Cardiac muscle cell (in vitro differentiated cells and primary cell): Measurements from ENCODE around the gene SUN1. TPM values are rescaled to one million over a fixed set of nuclear protein-coding genes. Genes with fewer than 3 reads are reported as not detected.

Experiments
- DNase-seq, 2 donors: peaks; one replicate each; pipeline versions ENCODE4 v3.0.0 to v3.0.0-alpha.2; 2010 to 2017; ENCODE audit warnings: low read depth in 1 of 2, low spot score in 1 of 2
- H3K27ac ChIP-seq: fragments of 200-600 bp; sonication (generic); 2 replicates; pipeline ENCODE4 v1.5.1; 2016
- H3K27me3 ChIP-seq: fragments of 200-600 bp; sonication (generic); 2 replicates; pipeline ENCODE4 v1.6.0; 2016; ENCODE audit warnings: control low read depth
- H3K36me3 ChIP-seq: fragments of 200-600 bp; sonication (generic); 2 replicates; pipeline ENCODE4 v1.5.1; 2016; ENCODE audit warnings: control low read depth
- H3K4me1 ChIP-seq: fragments of 200-600 bp; sonication (generic); 2 replicates; pipeline ENCODE4 v1.8.1; 2017; ENCODE audit warnings: low read depth, mild to moderate bottlenecking, mixed run types
- H3K4me3 ChIP-seq: fragments of 200-600 bp; sonication (generic); 2 replicates; pipeline ENCODE4 v1.5.1; 2016; ENCODE audit warnings: mild to moderate bottlenecking
- H3K9me3 ChIP-seq: fragments of 200-600 bp; sonication (generic); 2 replicates; pipeline ENCODE4 v1.5.1; 2017; ENCODE audit warnings: low read depth, mild to moderate bottlenecking, control low read depth
- CTCF ChIP-seq: IDR thresholded peaks from 2 replicates; pipeline ENCODE4 v1.5.1; 2012; ENCODE audit warnings: low read depth, mild to moderate bottlenecking, low read length
- polyA plus RNA-seq: library from polyadenylated mRNA; unstranded; fragments of >200 nt; fragmentation: Nextera tagmentation; extraction: Ambion mirVana; gene quantifications from 2 replicates; pipeline ENCODE4 v1.2.1, GENCODE V29; 2016
- total RNA-seq: library from RNA; depleted of rRNA; stranded (reverse); fragments of >200 nt; gene quantifications from 2 replicates; pipeline ENCODE4 v1.2.3, GENCODE V29; 2016

The SUN1 gene
- total and polyA plus RNA-seq, 2 experiments from 2014 or later = 172 to 188 TPM

GRCh38 chr7:889025-889390, 56.7 kb downstream of the SUN1 start:
- no peak overlapping the region for H3K27ac ChIP-seq
- no peaks in the 10 kb centered on the region for H3K9me3 ChIP-seq
- no peak overlapping the region for H3K4me3 ChIP-seq
- TF ChIP-seq CTCF = no peak
- no peaks in the 10 kb centered on the region for H3K27me3 ChIP-seq
- DNase-seq = no peak
- H3K4me1 ChIP-seq = no peaks in the 10 kb centered on the region
- peaks cover 26% of the 10 kb centered on the region for H3K36me3 ChIP-seq

GRCh38 chr7:889391-889790, 57.1 kb downstream of the SUN1 start:
- no peak overlapping the region for H3K4me3 ChIP-seq
- no peaks in the 10 kb centered on the region for H3K4me1 ChIP-seq
- peaks cover 28% of the 10 kb centered on the region for H3K36me3 ChIP-seq
- no peaks in the 10 kb centered on the region for H3K27me3 ChIP-seq
- TF ChIP-seq CTCF = no peak
- DNase-seq = no peak
- no peaks in the 10 kb centered on the region for H3K9me3 ChIP-seq
- H3K27ac ChIP-seq = no peak overlapping the region

GRCh38 chr7:890868-891267, 58.6 kb downstream of the SUN1 start:
- no peak for TF ChIP-seq CTCF
- no peak overlapping the region for H3K4me3 ChIP-seq
- no peaks in the 10 kb centered on the region for H3K9me3 ChIP-seq
- H3K4me1 ChIP-seq = no peaks in the 10 kb centered on the region
- no peak overlapping the region for H3K27ac ChIP-seq
- H3K36me3 ChIP-seq = peaks cover 30% of the 10 kb centered on the region
- H3K27me3 ChIP-seq = no peaks in the 10 kb centered on the region
- no peak for DNase-seq

- Histone ChIP-seq H3K36me3 (peaks cover 33% of the 10 kb centered on the region), H3K27me3 (no peaks in the 10 kb centered on the region), H3K9me3 (no peaks in the 10 kb centered on the region), H3K4me1 (no peaks in the 10 kb centered on the region), H3K27ac (no peak overlapping the region), H3K4me3 (no peak overlapping the region)
- no peak for DNase-seq
- no peak for TF ChIP-seq CTCF
These were observed 59.0 kb downstream of the SUN1 start for GRCh38 chr7:891291-891690.

GRCh38 chr7:891805-892204, 59.5 kb downstream of the SUN1 start:
- Histone ChIP-seq H3K36me3 (peaks cover 33% of the 10 kb centered on the region), H3K4me3 (no peak overlapping the region)

More at GRCh38 chr7:891805-892204, 59.5 kb downstream of the SUN1 start:
- no peak for TF ChIP-seq CTCF
- DNase-seq = no peak
- Histone ChIP-seq H3K27me3 (no peaks in the 10 kb centered on the region), H3K27ac (no peak overlapping the region), H3K4me1 (no peaks in the 10 kb centered on the region), H3K9me3 (no peaks in the 10 kb centered on the region)
